GM18909 (cell line): ENCODE results near the gene NFIX.

ENCODE experiments used
- ATAC-seq: cut with Tn5 transposase; IDR thresholded peaks from one replicate; pipeline ENCODE4 v1.9.1; 2021; ENCODE audit warnings: mild to moderate bottlenecking; ENCODE audit not compliant: unreplicated experiment, poor library complexity

NFIX gene

DNA sequence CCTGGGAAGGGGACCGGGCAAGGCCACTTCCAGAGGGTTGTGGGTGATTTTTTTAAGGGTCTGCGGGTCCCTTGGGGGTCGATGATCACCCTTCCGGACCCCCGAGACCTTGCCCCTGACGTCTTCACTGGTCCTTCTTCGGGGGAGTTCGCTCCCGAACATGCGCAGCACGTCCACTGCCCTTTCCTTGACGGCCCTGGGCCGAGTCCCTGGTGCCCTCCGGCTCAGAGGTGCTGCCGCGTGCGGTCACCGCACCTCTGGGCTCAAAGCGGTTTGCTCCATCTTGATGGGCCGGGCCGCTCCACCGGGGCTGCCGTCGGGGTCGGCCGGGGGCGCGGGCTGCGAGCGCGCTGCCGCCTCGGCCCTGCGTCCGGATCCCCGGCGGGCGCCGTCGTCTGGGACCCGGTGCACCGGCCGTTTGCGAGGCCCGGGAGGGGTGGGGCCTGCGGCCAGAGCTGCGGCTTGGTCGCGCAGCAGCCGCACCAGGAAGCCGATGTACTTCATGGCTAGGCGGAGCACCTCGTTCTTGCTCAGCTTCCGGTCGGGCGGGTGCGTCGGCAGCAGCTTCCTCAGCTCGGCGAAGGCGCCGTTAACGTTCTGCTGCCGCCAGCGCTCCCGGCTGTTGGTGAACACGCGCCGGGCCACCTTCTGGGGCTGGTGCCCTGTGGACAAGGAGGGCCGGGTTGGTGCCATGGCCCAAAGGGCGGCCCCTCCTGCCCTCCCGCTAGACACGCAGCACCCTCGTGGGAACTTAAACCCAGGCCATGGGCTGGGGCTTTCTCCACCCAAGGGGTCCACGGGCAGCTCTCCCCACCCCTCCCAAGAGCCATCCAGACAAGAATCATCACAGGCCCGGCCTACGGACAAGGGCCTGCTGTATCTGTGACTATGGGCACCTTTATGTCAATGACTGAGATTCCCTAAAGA is 104.1 kb downstream of the NFIX start:
- ATAC-seq = no peak

GRCh38 chr19:13100031-13100588 is 104.8 kb downstream of the NFIX start:
- ATAC-seq = no peak

DNA sequence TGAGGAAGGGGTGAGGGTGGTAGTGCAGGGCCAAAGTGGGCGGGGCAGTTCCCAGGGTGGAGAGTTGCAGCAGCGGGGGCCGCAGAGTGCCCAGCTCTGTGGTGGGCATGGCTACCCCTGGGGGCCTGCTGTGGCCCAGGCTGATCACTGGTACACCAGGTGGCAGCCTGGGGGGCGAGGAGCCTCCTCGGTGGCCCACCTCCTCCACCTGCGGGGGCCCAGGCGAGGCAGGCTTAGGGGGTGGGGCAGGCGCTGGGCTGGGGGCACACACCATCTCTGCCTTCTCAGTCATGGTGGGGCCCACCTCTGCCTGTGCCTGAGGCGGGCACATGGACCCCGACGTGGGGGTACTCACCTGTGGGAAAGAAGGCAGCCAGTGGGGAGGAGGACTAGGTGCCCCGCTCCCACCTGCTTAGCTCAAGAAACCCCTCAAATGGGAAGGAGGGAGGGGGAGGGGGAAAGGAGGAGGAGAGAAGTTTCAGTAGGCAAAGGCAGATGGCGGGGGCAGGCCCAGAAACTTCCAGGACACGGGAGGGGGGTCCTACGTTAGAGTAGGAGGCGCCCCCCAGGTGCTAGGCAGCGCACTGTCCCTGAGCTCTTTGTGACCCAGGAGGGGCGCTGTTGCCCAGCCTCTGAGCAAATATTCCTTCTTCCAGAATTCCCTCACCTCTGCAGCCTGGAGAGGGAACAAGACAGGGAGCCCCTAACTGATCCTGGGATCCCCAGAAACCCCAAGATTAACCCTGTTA is 105.7 kb downstream of the NFIX start:
- no peak for ATAC-seq

GRCh38 chr19:13101590-13102415 is 106.5 kb downstream of the NFIX start:
- no peak for ATAC-seq

DNA sequence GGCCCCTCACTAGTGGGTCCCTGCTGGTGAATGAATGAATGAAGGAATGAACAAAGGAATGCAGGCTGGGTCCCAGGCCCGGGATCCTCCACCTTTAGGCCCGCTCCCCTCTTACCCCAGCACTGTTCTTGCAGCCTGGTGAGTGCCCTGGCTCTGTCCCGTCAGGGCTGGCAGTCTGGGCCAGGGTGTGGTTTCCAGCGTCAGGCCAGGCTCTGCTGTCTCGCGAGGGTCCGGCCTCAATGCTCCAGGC is 107.1 kb downstream of the NFIX start:
- no peak for ATAC-seq

GRCh38 chr19:13102666-13103580 is 107.6 kb downstream of the NFIX start, which contains the start of gene LYL1:
Gene LYL1 (minus strand): TSS chr19:13102858. CDS start chr19:13101171, 1,687 bp downstream.
- ATAC-seq = peak; percentile 45

GRCh38 chr19:13103581-13104359 is 108.5 kb downstream of the NFIX start:
- ATAC-seq = no peak

DNA sequence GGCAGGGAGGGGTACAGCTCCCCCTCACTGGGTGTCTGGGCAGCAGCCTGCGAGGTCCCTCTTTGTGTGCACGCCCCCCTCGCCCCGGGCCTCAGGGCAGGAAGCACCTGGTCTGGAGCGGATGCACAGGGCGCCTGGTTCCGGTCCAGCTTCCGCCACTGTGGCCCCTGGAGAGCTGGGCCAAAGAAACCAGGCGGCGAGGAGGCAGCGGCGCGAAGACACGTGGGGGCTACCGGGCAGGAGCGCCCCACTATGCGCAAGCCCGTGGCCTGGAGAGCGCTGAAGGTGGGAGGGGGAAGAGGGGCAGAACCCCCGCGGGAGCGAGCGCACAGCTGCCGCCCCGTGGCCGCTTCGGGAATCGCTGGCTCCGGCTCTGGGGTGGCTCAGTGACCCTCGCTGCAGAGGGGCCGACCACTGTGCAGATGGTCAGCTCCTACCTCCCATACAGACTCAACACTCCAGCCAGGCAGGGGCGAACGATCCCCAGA is 109.1 kb downstream of the NFIX start:
- ATAC-seq = peak; percentile 45

DNA sequence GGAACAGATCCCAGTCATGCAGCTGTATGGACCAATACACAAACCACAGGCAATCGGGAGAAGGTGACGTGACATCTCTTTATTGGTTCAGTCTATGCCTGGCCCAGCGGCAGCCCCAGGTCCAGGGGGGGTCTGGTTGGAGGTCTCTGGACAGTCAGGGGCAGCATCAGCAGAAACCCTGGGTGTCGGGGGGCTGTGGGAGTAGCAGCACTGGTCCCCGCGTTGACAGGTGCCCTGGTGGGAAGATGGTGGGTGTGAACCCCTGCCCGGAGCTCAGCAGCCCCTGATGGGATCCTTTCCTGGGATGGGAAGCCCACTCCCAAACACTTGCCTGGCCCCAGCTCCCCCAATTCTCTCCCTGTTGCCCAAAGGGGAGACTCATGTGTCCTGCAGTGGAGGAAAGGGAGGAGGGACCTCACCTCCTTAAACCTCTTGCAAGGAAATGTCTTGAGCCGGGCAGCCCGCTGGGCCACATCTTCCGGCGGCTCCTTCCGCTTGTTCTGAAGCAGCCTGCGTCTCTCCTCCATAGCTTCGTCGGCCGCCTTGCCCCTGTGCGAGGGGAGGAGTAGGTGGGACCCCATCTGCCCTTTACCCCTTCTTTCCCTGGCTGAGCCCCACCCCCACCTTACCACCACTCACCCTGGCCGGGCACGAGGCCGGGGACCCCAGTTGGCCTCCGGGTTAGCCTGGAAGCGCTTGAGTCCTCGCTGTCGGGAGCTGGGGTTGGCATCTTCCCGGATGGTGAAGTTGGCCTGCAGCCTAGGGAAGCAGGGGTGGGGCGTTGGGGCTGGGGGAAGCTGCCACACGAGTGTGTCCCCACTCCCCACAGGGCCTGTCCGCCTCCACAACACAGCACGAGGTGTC is 109.8 kb downstream of the NFIX start:
- no peak for ATAC-seq

- ATAC-seq = no peak
These were observed 114.3 kb downstream of the NFIX start for GRCh38 chr19:13109361-13110098.

DNA sequence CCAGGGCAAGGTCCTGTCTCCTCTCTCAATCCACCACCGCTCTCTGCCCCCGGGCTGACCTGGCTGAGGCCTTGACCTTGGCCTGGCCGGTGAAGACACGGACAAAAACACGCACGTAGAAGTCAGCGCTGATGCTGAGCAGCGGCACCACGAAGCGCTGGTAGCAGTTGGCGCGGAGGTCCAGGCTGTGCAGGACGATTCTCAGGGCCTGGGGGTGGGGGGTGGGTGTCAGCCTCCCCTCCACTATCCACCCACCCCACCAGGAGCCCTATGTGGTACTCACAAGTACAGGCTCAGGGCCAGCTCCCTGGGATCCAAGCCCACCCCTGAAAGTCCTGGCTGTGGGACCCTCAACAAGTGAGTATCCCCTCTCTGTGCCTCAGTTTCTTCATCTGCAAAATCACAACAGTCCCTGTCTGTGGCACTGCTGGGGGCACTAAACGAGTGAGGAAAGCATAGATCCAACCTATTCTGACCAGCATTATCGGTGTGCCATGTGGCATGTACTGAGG is 114.9 kb downstream of the NFIX start:
- no peak for ATAC-seq

GRCh38 chr19:13112555-13112954 is 117.3 kb downstream of the NFIX start:
- ATAC-seq = no peak

- no peak for ATAC-seq
These were observed 120.6 kb downstream of the NFIX start for GRCh38 chr19:13115936-13116281.

GRCh38 chr19:13116282-13117175 is 121.3 kb downstream of the NFIX start, which contains the start of gene TRMT1:
Gene TRMT1 (minus strand): TSS chr19:13116740. CDS start chr19:13116399, 341 bp downstream.
- ATAC-seq = peak; percentile 53

- ATAC-seq = peak; percentile 5
These were observed 122.0 kb downstream of the NFIX start for GRCh38 chr19:13117176-13117771.
